PFSK-1 (cell line): ENCODE data around the gene ICOS.

Source experiments
- POLR2AphosphoS5 ChIP-seq: IDR thresholded peaks from 2 replicates; pipeline ENCODE4 v1.6.1; 2012; ENCODE audit warnings: low read depth, mild to moderate bottlenecking, control low read depth, low read length, moderate library complexity
- SIN3A ChIP-seq: IDR thresholded peaks from 2 replicates; pipeline ENCODE4 v1.6.1; 2012; ENCODE audit warnings: mild to moderate bottlenecking, low read length, moderate library complexity, borderline replicate concordance; ENCODE audit not compliant: insufficient read depth
- TAF1 ChIP-seq: IDR thresholded peaks from 2 replicates; pipeline ENCODE4 v1.6.1; 2012; ENCODE audit warnings: low read length, control low read depth, borderline replicate concordance; ENCODE audit not compliant: insufficient read depth

GRCh38 chr2:203905656-203906055, 30.9 kb upstream of the ICOS start:
- no peak for TF ChIP-seq POLR2AphosphoS5
- TF ChIP-seq TAF1 = no peak
- TF ChIP-seq SIN3A = no peak
